Gastroesophageal sphincter (tissue), 4 donors: ENCODE measurements around the gene NEDD9. TPM values are rescaled to one million over a fixed set of nuclear protein-coding genes. Genes with fewer than 3 reads are reported as not detected.

Source experiments
- ATAC-seq: fragments of 150-250 bp; one replicate; pipeline ENCODE4 v1.9.1; 2016; ENCODE audit warnings: mild to moderate bottlenecking, moderate library complexity
- H3K27ac ChIP-seq, 4 donors: fragments of 200-600 bp; sonication (generic) in 3 of 4; 1 replicate in 3 of 4; 2 replicates in 1 of 4; pipeline ENCODE4 v1.5.1; 2016 to 2019
- H3K27me3 ChIP-seq: fragments of 200-600 bp; sonication (generic); one replicate; pipeline ENCODE4 v1.5.1; 2019
- H3K36me3 ChIP-seq, 2 donors: fragments of 200-600 bp; sonication (generic); one replicate each; pipeline ENCODE4 v1.5.1; 2019; ENCODE audit warnings: control low read depth in 1 of 2
- H3K4me1 ChIP-seq, 3 donors: fragments of 200-600 bp; sonication (generic); 1 replicate in 2 of 3; 2 replicates in 1 of 3; pipeline ENCODE4 v1.5.1; 2016 to 2019; ENCODE audit warnings: control low read depth in 2 of 3
- H3K4me3 ChIP-seq, 2 donors: fragments of 200-600 bp; sonication (generic); one replicate each; pipeline ENCODE4 v1.5.1; 2019; ENCODE audit warnings: mild to moderate bottlenecking in 1 of 2, moderate library complexity in 1 of 2
- H3K9me3 ChIP-seq, 3 donors: fragments of 200-600 bp; sonication (generic); one replicate each; pipeline ENCODE4 v1.5.1; 2017 to 2019; ENCODE audit warnings: control low read depth in 2 of 3
- CTCF ChIP-seq, 4 experiments: fragments of 200-600 bp in 2 of 4; fragments of 450-650 bp in 2 of 4; sonication (generic) in 1 of 4; IDR thresholded peaks; one replicate each; pipeline ENCODE4 v1.5.1; 2017 to 2019; ENCODE audit warnings: antibody characterized with exemption in 4 of 4, mild to moderate bottlenecking in 2 of 4, moderate library complexity in 2 of 4
- EP300 ChIP-seq: sonication (generic); formaldehyde crosslinking; IDR thresholded peaks from one replicate; pipeline ENCODE4 v1.6.1; 2017; ENCODE audit warnings: antibody characterized with exemption, mild to moderate bottlenecking
- POLR2A ChIP-seq, 2 donors: fragments of 450-650 bp; IDR thresholded peaks; one replicate each; pipeline ENCODE4 v1.6.1; 2017; ENCODE audit warnings: antibody characterized with exemption in 2 of 2, mild to moderate bottlenecking in 2 of 2, moderate library complexity in 1 of 2
- POLR2AphosphoS5 ChIP-seq: sonication (generic); formaldehyde crosslinking; IDR thresholded peaks from one replicate; pipeline ENCODE4 v1.6.1; 2017; ENCODE audit warnings: antibody characterized with exemption
- WGBS, 2 donors: methylation state at CpG; one replicate each; pipeline ENCODE4 v1.1.5; 2018; ENCODE audit warnings: low coverage in 1 of 2; 5-methylcytosine and 5-hydroxymethylcytosine counted together
- total RNA-seq, 4 donors: library from RNA; depleted of rRNA; stranded (reverse); fragments of >200 nt; gene quantifications; one replicate each; pipeline ENCODE4 v1.1.0, GENCODE V29; 2016

NEDD9 gene
- total RNA-seq, 4 donors from 2014 or later = 13.1 to 42.7 (median 26.7) TPM

- no peaks in the 10 kb centered on the region for H3K9me3 ChIP-seq
- ATAC-seq = no peak
- no peak overlapping the region for H3K4me3 ChIP-seq
- H3K27me3 ChIP-seq = no peaks in the 10 kb centered on the region
- no peaks in the 10 kb centered on the region for H3K36me3 ChIP-seq
- H3K27ac ChIP-seq = no peak overlapping the region
- WGBS, 2 donors = 67 to 73% methylated on average over 1 of the region's 1 CpG
- no peaks in the 10 kb centered on the region for H3K4me1 ChIP-seq
- TF ChIP-seq POLR2AphosphoS5 = no peak
- no peak for TF ChIP-seq EP300
- TF ChIP-seq POLR2A (IDR thresholded peaks at IDR 0.05) = no peak
- TF ChIP-seq CTCF (IDR thresholded peaks at IDR 0.05) = no peak
These were observed 72.3 kb downstream of the NEDD9 start for GRCh38 chr6:11160199-11160598.

GRCh38 chr6:11155589-11155988 lies 76.9 kb downstream of the NEDD9 start:
- H3K4me1 ChIP-seq = no peaks in the 10 kb centered on the region
- H3K4me3 ChIP-seq = no peak overlapping the region
- H3K27ac ChIP-seq = no peak overlapping the region
- H3K27me3 ChIP-seq = no peaks in the 10 kb centered on the region
- TF ChIP-seq POLR2A (IDR thresholded peaks at IDR 0.05) = no peak
- TF ChIP-seq EP300 = no peak
- TF ChIP-seq POLR2AphosphoS5 = no peak
- no peak for TF ChIP-seq CTCF (IDR thresholded peaks at IDR 0.05)
- H3K9me3 ChIP-seq = no peaks in the 10 kb centered on the region
- H3K36me3 ChIP-seq = no peaks in the 10 kb centered on the region
- no peak for ATAC-seq

- Histone ChIP-seq H3K4me3 (no peak overlapping the region), H3K9me3 (no peaks in the 10 kb centered on the region), H3K27me3 (no peaks in the 10 kb centered on the region), H3K36me3 (no peaks in the 10 kb centered on the region), H3K4me1 (no peaks in the 10 kb centered on the region), H3K27ac (no peak overlapping the region)
- TF ChIP-seq POLR2AphosphoS5 = no peak
- TF ChIP-seq POLR2A (IDR thresholded peaks at IDR 0.05) = no peak
- TF ChIP-seq EP300 = no peak
- TF ChIP-seq CTCF (IDR thresholded peaks at IDR 0.05) = no peak
- no peak for ATAC-seq
- 92 to 95% methylated on average over 4 of the region's 6 CpGs for WGBS, 2 donors
These were observed 79.0 kb downstream of the NEDD9 start for GRCh38 chr6:11153447-11153846.

GRCh38 chr6:11152581-11152980 lies 79.9 kb downstream of the NEDD9 start:
- no peak overlapping the region for H3K4me3 ChIP-seq
- no peaks in the 10 kb centered on the region for H3K9me3 ChIP-seq
- no peaks in the 10 kb centered on the region for H3K4me1 ChIP-seq
- no peaks in the 10 kb centered on the region for H3K36me3 ChIP-seq
- no peak for TF ChIP-seq POLR2A (IDR thresholded peaks at IDR 0.05)
- TF ChIP-seq CTCF (IDR thresholded peaks at IDR 0.05) = no peak
- no peak for TF ChIP-seq POLR2AphosphoS5
- TF ChIP-seq EP300 = no peak
- ATAC-seq = no peak
- H3K27ac ChIP-seq = no peak overlapping the region
- H3K27me3 ChIP-seq = no peaks in the 10 kb centered on the region

GRCh38 chr6:11151488-11151887 lies 81.0 kb downstream of the NEDD9 start:
- TF ChIP-seq EP300 = no peak
- TF ChIP-seq POLR2A (IDR thresholded peaks at IDR 0.05) = no peak
- no peak for TF ChIP-seq CTCF (IDR thresholded peaks at IDR 0.05)
- no peak for TF ChIP-seq POLR2AphosphoS5
- 71 to 87% methylated on average over 1 of the region's 1 CpG for WGBS, 2 donors
- H3K36me3 ChIP-seq = no peaks in the 10 kb centered on the region
- no peak overlapping the region for H3K4me3 ChIP-seq
- no peaks in the 10 kb centered on the region for H3K9me3 ChIP-seq
- H3K4me1 ChIP-seq = no peaks in the 10 kb centered on the region
- H3K27me3 ChIP-seq = no peaks in the 10 kb centered on the region
- no peak for ATAC-seq
- H3K27ac ChIP-seq = no peak overlapping the region
